ENCODE measurements around the gene FICD. TPM values are rescaled to one million over a fixed set of nuclear protein-coding genes. Genes with fewer than 3 reads are reported as not detected.
"Not testable (repeated sequence)": the region's sequence is repeated elsewhere in the genome, so short reads cannot be mapped to it uniquely, and the experiment has no call there.

The FICD gene
- total and polyA plus RNA-seq, 4 donors: 3.5 to 17.1 (median 7.1) TPM

DNA sequence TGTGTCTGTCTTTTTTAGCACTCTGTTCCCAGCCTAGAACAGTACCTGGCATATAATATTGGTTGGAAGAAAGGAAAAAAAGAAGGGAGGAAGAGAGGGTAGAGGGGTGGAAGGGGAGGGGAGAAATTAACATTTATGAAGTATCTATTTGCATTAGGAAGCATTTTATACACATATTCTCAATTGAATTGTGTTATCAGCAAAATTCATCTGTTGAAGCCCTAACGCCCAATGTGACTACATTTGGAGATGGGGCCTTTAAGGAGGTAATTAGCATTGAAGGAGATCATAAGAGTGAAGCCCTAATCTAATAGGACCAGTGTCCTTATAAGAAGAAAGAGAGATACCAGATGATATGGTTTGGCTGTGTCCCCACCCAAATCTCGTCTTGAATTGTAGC, 30.2 kb upstream of the FICD start:
- Histone ChIP-seq H3K4me1 (ENCODE audit: control insufficient read depth in 5 of 5, insufficient read depth in 5 of 5, low read length in 5 of 5) (no peaks in the 10 kb centered on the region), H3K27me3 (ENCODE audit: control insufficient read depth in 3 of 3, insufficient read depth in 3 of 3, low read length in 2 of 3) (no peaks in the 10 kb centered on the region), H3K9me3 (ENCODE audit: control insufficient read depth in 4 of 4, insufficient read depth in 3 of 4, low read length in 3 of 4) (peaks cover 0 to 4% (median 0%) of the 10 kb centered on the region in 4 donors), H3K27ac (ENCODE audit: low read depth in 1 of 2, low read length in 1 of 2) (no peak overlapping the region), H3K9ac (ENCODE audit: insufficient read depth in 1 of 2, low read length in 2 of 2) (no peak overlapping the region), H3K4me3 (no peak overlapping the region), H3K36me3 (ENCODE audit: control insufficient read depth in 4 of 4, insufficient read depth in 4 of 4, low read length in 4 of 4) (no peaks in the 10 kb centered on the region)
- DNase-seq: no peak
- WGBS, 2 donors: 59 to 73% methylated on average over 2 of the region's 2 CpGs
- TF ChIP-seq, protein P1, sequence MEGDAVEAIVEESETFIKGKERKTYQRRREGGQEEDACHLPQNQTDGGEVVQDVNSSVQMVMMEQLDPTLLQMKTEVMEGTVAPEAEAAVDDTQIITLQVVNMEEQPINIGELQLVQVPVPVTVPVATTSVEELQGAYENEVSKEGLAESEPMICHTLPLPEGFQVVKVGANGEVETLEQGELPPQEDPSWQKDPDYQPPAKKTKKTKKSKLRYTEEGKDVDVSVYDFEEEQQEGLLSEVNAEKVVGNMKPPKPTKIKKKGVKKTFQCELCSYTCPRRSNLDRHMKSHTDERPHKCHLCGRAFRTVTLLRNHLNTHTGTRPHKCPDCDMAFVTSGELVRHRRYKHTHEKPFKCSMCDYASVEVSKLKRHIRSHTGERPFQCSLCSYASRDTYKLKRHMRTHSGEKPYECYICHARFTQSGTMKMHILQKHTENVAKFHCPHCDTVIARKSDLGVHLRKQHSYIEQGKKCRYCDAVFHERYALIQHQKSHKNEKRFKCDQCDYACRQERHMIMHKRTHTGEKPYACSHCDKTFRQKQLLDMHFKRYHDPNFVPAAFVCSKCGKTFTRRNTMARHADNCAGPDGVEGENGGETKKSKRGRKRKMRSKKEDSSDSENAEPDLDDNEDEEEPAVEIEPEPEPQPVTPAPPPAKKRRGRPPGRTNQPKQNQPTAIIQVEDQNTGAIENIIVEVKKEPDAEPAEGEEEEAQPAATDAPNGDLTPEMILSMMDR (IDR thresholded peaks at IDR 0.05; ENCODE audit: control extremely low read depth, extremely low read depth): no peak
- ATAC-seq (ENCODE audit: insufficient read depth, low FRiP score): no peak

DNA sequence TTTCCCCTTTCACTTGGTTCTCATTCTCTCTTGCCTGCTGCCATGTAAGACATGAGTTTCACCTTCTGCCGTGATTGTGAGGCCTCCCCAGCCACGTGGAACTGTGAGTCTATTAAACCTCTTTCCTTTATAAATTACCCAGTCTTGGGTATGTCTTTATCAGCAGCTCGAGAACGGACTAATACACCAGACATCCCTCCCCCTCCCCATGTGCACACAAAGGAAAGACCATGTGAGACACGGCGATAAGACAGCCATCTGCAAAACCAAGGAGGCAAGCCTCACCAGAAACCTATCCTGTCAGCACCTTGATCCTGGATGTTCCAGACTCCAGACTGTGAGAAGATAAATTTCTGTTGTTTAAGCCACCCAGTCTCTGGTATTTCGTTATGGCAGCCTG, 29.7 kb upstream of the FICD start:
- H3K9me3 ChIP-seq (ENCODE audit: control insufficient read depth in 4 of 4, insufficient read depth in 3 of 4, low read length in 3 of 4); H3K27ac ChIP-seq (ENCODE audit: low read depth in 1 of 2, low read length in 1 of 2); ATAC-seq (ENCODE audit: insufficient read depth, low FRiP score); H3K27me3 ChIP-seq (ENCODE audit: control insufficient read depth in 3 of 3, insufficient read depth in 3 of 3, low read length in 2 of 3); H3K4me3 ChIP-seq; DNase-seq; H3K36me3 ChIP-seq (ENCODE audit: control insufficient read depth in 4 of 4, insufficient read depth in 4 of 4, low read length in 4 of 4); H3K4me1 ChIP-seq (ENCODE audit: control insufficient read depth in 5 of 5, insufficient read depth in 5 of 5, low read length in 5 of 5); H3K9ac ChIP-seq (ENCODE audit: insufficient read depth in 1 of 2, low read length in 2 of 2): not testable (repeated sequence)
- 70 to 77% methylated on average over 7 of the region's 7 CpGs for WGBS, 2 donors

DNA sequence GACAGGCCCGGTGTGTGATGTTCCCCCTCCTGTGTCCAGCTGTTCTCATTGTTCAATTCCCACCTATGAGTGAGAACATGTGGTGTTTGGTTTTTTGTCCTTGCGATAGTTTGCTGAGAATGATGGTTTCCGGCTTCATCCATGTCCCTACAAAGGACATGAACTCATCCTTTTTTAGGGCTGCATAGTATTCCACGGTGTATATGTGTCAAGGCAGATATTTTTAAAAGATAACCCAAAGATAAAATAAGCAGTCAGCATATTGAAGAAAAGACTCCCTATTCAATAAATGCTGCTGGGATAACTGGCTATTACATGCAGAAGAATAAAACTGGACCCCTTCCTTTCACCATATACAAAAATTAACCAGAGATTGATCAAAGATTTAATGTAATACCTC, 28.0 kb upstream of the FICD start:
- not testable (repeated sequence) for ATAC-seq (ENCODE audit: insufficient read depth, low FRiP score); H3K27ac ChIP-seq (ENCODE audit: low read depth in 1 of 2, low read length in 1 of 2)
- WGBS, 2 donors: 71 to 87% methylated on average over 4 of the region's 4 CpGs

DNA sequence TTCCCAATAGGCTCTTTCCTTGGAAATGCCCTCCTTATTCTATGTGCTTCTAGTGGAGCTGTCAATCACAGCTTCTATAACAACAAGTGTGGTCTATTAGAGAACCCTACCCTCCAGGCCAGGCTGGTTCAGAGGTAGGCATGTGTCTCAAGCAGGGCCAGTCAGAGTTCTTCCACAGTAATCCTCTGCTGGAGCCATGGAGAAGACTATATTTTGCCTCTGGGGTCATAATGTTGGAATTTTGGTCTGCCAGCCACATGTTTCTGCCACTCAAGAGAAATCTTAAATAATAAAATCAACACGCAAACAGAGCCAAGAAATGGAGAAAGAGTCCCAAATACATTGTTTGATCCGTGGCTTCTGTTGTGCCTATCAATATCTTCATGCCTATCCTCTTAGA, 23.8 kb upstream of the FICD start:
- H3K4me3 ChIP-seq: no peak overlapping the region
- 72 to 78% methylated on average over 2 of the region's 2 CpGs for WGBS, 2 donors
- no peak for ATAC-seq (ENCODE audit: insufficient read depth, low FRiP score)

More for the DNA sequence above, 28.0 kb upstream of the FICD start:
- not testable (repeated sequence) for H3K27me3 ChIP-seq (ENCODE audit: control insufficient read depth in 3 of 3, insufficient read depth in 3 of 3, low read length in 2 of 3); DNase-seq; H3K4me3 ChIP-seq; H3K36me3 ChIP-seq (ENCODE audit: control insufficient read depth in 4 of 4, insufficient read depth in 4 of 4, low read length in 4 of 4); H3K4me1 ChIP-seq (ENCODE audit: control insufficient read depth in 5 of 5, insufficient read depth in 5 of 5, low read length in 5 of 5); H3K9ac ChIP-seq (ENCODE audit: insufficient read depth in 1 of 2, low read length in 2 of 2); H3K9me3 ChIP-seq (ENCODE audit: control insufficient read depth in 4 of 4, insufficient read depth in 3 of 4, low read length in 3 of 4)

More for the DNA sequence above, 23.8 kb upstream of the FICD start:
- H3K9ac ChIP-seq (ENCODE audit: insufficient read depth in 1 of 2, low read length in 2 of 2): no peak overlapping the region
- H3K36me3 ChIP-seq (ENCODE audit: control insufficient read depth in 4 of 4, insufficient read depth in 4 of 4, low read length in 4 of 4): no peaks in the 10 kb centered on the region
- TF ChIP-seq, protein P1 (IDR thresholded peaks at IDR 0.05; ENCODE audit: control extremely low read depth, extremely low read depth): no peak
- peaks cover 0 to 2% (median 0%) of the 10 kb centered on the region in 3 donors for H3K27me3 ChIP-seq (ENCODE audit: control insufficient read depth in 3 of 3, insufficient read depth in 3 of 3, low read length in 2 of 3)
- DNase-seq: no peak
- no peaks in the 10 kb centered on the region for H3K4me1 ChIP-seq (ENCODE audit: control insufficient read depth in 5 of 5, insufficient read depth in 5 of 5, low read length in 5 of 5)
- no peak overlapping the region for H3K27ac ChIP-seq (ENCODE audit: low read depth in 1 of 2, low read length in 1 of 2)
- peaks cover 0 to 5% (median 0%) of the 10 kb centered on the region in 4 donors for H3K9me3 ChIP-seq (ENCODE audit: control insufficient read depth in 4 of 4, insufficient read depth in 3 of 4, low read length in 3 of 4)
